Stimulated activated CD4-positive, alpha-beta T cell treated with anti-CD3 and anti-CD28 coated beads, Interleukin-1b, Interleukin-23, amount 100 ng/mL, for 4 hours (primary cell): ENCODE measurements around the gene KIF18B.

Experiments
- DNase-seq, 2 donors: peaks; one replicate each; pipeline ENCODE4 v3.0.0-alpha.2; 2020; ENCODE audit warnings: low read depth in 2 of 2

KIF18B gene

GRCh38 chr17:44905006-44906000 is 42.3 kb downstream of the KIF18B start:
- DNase-seq: no peak

DNA sequence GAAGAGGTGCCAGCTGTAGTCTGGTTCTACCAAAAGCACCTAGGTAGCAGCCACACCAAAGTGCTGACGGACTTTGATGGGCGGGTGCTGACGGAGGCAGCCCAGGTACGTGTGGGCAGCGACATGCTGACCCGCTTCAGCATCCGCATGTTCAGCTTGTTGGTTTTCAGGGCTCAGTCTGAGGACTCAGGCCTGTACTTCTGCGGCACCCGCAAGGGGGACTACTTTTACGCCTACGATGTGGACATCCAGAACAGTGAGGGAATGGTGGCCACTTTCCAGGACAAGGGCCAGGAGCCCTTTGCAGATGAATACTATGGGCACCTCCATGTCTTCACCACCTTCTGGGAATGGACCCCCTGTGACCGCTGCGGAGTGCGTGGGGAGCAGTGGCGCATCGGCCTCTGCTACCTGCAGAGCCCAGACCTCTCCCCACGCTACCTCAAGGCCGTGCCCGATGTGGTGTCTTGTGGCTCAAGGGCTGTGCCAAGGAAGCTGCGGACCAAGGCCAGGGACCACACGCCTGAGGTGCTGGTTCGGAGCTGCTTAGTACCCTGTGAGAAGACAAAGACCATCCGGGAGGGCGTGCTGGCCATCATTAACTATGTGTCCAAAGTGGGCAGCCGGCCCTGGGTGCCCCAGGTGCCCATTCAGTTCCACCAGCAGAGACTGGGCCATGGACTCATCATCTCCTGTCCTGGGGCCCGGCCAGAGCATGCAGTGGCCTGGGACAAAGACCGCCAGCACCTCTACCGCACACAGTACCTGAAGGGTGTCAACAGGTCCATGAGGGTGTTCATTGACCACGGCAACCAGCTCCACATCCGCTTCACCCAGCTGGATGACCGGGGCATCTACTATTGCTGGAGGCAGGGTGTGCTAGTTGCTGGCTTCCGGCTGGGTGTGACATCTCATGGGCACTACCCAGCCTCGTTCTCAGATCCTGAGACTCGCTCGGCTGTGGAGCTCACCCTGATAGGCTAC is 43.3 kb downstream of the KIF18B start:
- DNase-seq: no peak

GRCh38 chr17:44903012-44903685 is 44.4 kb downstream of the KIF18B start:
- DNase-seq: no peak

- no peak for DNase-seq
Observed at GRCh38 chr17:44902135-44902760, 45.3 kb downstream of the KIF18B start.

GRCh38 chr17:44901411-44901921 is 46.1 kb downstream of the KIF18B start:
- DNase-seq: no peak

DNA sequence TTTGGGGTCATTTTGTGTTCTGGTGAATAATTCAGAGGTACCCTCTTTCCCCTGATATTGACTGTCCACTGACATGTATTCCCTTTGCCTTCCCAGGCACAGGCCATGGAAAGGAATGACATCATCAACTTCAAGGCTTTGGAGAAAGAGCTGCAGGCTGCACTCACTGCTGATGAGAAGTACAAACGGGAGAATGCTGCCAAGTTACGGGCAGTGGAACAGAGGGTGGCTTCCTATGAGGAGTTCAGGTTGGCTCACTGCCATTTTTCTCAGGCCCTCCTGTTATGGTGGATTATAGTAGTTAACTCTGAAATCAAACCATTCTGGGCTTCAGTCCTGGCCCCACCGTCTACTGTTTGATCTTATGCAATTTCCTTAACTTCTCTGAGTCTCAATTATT is 46.7 kb downstream of the KIF18B start:
- DNase-seq: no peak

DNA sequence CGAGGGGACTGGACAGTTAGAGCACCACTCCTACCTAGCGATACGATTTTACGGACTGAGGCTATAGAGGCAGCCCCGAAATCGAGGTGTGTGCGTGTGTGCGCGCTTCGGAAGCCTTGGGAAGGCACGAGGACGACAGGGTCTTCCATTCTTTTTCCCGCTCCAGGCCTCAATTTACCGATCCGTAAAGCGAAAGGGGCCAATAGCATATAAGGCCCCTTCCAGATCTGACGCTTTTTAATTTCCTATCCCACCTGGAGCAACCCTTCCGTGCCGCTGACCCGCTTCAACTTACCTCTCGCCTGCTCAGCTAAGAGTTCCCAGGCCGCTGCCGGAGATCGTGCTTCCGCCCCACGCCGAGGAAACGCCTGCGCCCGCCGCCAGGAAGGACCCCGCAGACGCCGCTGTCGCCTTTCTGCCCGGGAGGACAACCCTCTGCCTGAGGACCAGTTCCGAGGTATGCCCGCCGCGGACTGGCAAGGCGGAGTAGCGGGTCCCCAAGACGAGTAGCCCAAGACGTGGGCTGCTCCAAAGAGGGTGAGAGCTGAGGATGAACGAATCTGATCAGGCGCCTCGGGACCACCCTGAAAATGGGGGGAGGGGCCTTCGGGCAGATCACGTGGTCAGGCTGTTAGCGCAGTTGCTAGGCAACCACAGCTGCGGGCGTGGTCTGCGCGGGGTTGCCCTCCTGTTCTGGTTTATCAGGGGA is 48.3 kb downstream of the KIF18B start, which contains the start of gene EFTUD2:
Gene EFTUD2, minus strand, starts transcription at position 372 of the 709 bp plus-strand sequence. CDS start 4,924 bp downstream, outside the sequence.
- DNase-seq: peak; percentile 88 to 93

GRCh38 chr17:44898768-44899073 is 48.9 kb downstream of the KIF18B start:
- no peak for DNase-seq

DNA sequence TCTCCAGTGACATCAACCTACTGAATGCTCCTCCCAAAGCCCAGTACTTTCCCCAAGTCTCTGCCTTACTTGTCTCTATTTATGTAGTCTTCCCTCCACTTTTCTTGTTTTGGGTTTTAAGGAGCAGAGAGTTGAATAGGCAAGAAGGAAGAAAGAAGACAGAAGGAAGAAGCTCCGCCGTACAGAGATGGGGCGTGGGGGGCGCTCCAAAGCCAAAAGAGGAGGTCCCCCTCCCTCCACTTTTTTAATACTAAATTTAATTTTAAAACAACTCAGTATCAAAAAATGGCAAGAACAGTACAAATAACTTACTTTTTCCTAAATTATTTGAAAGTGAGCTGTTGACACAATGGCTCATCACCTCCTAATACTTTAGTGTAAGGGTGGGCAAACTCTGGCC is 52.9 kb downstream of the KIF18B start:
- DNase-seq: no peak

DNA sequence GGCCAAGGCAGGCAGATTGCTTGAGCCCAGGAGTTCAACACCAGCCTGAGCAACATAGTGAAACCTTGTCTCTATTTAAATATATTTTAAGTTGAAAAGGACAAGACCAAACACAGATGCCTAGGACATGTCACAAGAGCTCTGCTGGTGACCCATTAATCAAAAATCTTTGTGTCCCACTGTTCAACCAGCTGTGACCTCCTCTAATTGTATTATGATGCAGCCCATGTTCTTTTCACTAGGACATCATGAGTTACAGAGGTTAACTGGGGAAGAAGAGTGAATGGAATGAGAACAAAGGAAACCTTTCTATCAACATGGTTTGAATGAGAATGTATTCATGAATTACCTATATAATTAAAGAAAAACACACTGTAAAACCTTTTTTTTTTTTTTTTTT is 55.3 kb downstream of the KIF18B start:
- DNase-seq: no peak

DNA sequence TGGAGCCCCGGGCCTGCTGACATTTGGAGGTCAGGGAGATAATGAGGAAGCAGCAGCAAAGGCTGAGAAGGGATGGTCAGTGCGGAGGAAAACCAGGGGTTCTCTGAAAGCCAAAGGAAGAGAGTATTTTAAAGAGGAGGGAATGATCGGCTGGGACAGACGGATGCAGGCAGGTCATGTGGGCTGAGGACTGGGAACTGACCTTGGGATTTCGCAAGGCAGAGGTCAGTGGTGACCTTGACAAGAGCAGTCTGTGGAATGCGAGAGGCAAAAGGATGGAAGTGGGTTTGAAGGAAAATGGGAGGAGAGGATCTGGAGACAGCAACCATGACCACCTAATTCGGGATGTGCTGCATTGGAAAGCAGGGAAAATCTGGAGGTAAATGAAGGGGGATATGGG is 58.6 kb downstream of the KIF18B start:
- no peak for DNase-seq

- DNase-seq: no peak
Observed at GRCh38 chr17:44887971-44888954, 59.3 kb downstream of the KIF18B start.

DNA sequence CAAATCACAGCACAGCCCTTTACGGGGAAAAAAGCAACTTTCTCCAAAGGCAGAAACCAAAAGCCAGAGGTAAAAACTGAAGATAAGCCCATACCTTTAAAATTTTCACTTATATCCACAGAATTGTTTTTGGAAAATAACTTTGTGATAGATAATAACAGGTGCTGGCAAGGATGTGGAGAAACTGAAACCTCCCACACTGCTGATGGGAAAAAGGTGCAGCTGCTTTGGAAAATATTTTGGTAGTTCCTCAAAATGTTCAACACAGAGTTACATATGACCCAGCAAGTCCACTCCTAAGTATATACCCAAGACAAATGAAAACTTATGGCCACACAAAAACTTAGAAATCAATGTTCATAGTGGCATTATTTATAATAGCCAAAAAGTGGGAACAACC is 60.6 kb downstream of the KIF18B start:
- DNase-seq: no peak

GRCh38 chr17:44884941-44885340 is 62.6 kb downstream of the KIF18B start:
- no peak for DNase-seq

- DNase-seq: no peak
Observed at GRCh38 chr17:44881145-44881544, 66.4 kb downstream of the KIF18B start.

DNA sequence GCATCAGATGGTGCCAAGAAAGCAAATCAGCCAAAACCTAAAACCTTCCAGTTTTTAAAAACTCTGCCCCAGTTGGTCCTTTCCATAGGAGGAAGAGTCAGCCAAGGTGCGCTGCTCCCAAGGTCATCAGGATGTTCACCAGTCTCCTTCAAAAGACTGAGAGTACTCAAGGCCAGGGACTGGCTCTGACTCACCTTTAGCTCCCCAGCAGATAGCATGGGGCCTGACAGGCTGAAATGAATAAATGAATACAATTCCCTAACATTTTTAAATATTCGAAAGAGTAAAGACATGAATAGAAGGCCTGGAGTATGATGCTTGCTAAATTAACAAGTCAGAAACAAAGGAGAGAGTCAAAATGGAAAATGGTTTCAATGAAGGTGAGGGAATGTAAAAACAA is 67.5 kb downstream of the KIF18B start:
- DNase-seq: no peak

- DNase-seq: no peak
Observed at GRCh38 chr17:44879376-44879775, 68.2 kb downstream of the KIF18B start.

- peak in 1 of 2 donors; percentile 25 for DNase-seq
Observed at GRCh38 chr17:44878627-44879221, 68.8 kb downstream of the KIF18B start.

GRCh38 chr17:44877121-44877520 is 70.5 kb downstream of the KIF18B start:
- DNase-seq: no peak
